Endothelial cell of umbilical vein (primary cell): ENCODE measurements around the gene CLRN3. TPM values are rescaled to one million over a fixed set of nuclear protein-coding genes. Genes with fewer than 3 reads are reported as not detected.

ENCODE experiments used
- BruUV-seq: library from RNA; stranded (reverse); fragments of 400-500 nt; replicated peaks from 2 replicates; lab custom pipeline; 2021; lab: Mats Ljungman, UMichigan
- CTCF ChIA-PET: fragments of 300-600, 350-600 bp; sonication (Branson Sonifier 250); formaldehyde crosslinking; loops from one replicate; lab custom pipeline; 2021; ENCODE audit warnings: antibody characterized with exemption, inconsistent platforms; lab: Charles Lee
- POLR2A ChIA-PET: fragments of 300-600, 350-600 bp; sonication (Branson Sonifier 250); formaldehyde crosslinking; loops from one replicate; lab custom pipeline; 2021; ENCODE audit warnings: antibody characterized with exemption, inconsistent platforms; lab: Charles Lee
- DNase-seq: peaks from one replicate; pipeline ENCODE4 v3.0.0-alpha.2; 2011; ENCODE audit warnings: low read depth, low spot score
- FAIRE-seq: peaks from 2 replicates; lab custom pipeline; 2011; peaks lifted over from hg19 to GRCh38; lab: Jason Lieb, UNC
- H2AFZ ChIP-seq: 2 replicates; pipeline ENCODE4 v1.6.0; 2012; ENCODE audit warnings: low read depth, low read length, control low read depth, inconsistent platforms
- H3K27ac ChIP-seq: 2 replicates; pipeline ENCODE4 v1.5.1; 2011; ENCODE audit warnings: low read depth, mild to moderate bottlenecking, control low read depth, low read length, moderate library complexity; ENCODE audit not compliant: insufficient read depth
- H3K27me3 ChIP-seq, 2 experiments: 2 replicates each; pipeline versions ENCODE4 v1.6.0 to v1.6.1; 2011; ENCODE audit warnings: low read length in 2 of 2, mixed read lengths in 1 of 2; ENCODE audit not compliant: control insufficient read depth in 2 of 2, insufficient read depth in 2 of 2
- H3K36me3 ChIP-seq, 2 experiments: 2 replicates in 1 of 2; 3 replicates in 1 of 2; pipeline ENCODE4 v1.5.1; 2011; ENCODE audit warnings: low read length in 2 of 2, mild to moderate bottlenecking in 1 of 2, moderate library complexity in 1 of 2; ENCODE audit not compliant: control insufficient read depth in 2 of 2, insufficient read depth in 2 of 2; ENCODE audit errors: extremely low read depth in 1 of 2
- H3K4me1 ChIP-seq: 3 replicates; pipeline ENCODE4 v1.5.1; 2011; ENCODE audit warnings: mild to moderate bottlenecking, low read length; ENCODE audit not compliant: control insufficient read depth, insufficient read depth; ENCODE audit errors: extremely low read depth
- H3K4me2 ChIP-seq: 2 replicates; pipeline ENCODE4 v1.6.1; 2011; ENCODE audit warnings: low read length, control low read depth, mixed read lengths; ENCODE audit not compliant: insufficient read depth
- H3K4me3 ChIP-seq, 3 experiments: fragments of 200-600 bp in 1 of 3; sonication (generic), shearing (Covaris generic) in 1 of 3; replicated peaks in 1 of 3; 2 replicates each; pipeline ENCODE4 v1.5.1; 2011 to 2016; ENCODE audit warnings: control low read depth in 3 of 3, low read length in 3 of 3, mild to moderate bottlenecking in 2 of 3, inconsistent platforms in 1 of 3, low read depth in 1 of 3, moderate library complexity in 1 of 3; ENCODE audit not compliant: insufficient read depth in 1 of 3
- H3K79me2 ChIP-seq: 2 replicates; pipeline ENCODE4 v1.6.0; 2012; ENCODE audit warnings: low read length, inconsistent platforms; ENCODE audit not compliant: control insufficient read depth, insufficient read depth
- H3K9ac ChIP-seq: replicated peaks from 2 replicates; pipeline ENCODE3; 2011; ENCODE audit warnings: low read length, control low read depth; ENCODE audit not compliant: insufficient read depth; ENCODE audit errors: extremely low read depth
- H3K9me1 ChIP-seq: replicated peaks from 3 replicates; pipeline ENCODE4 v1.6.0; 2011; ENCODE audit warnings: mild to moderate bottlenecking, low read length; ENCODE audit not compliant: control insufficient read depth, insufficient read depth; ENCODE audit errors: extremely low read depth
- H3K9me3 ChIP-seq: replicated peaks from 2 replicates; pipeline ENCODE4 v1.5.1; 2012; ENCODE audit warnings: low read length, inconsistent platforms; ENCODE audit not compliant: control insufficient read depth, insufficient read depth
- H4K20me1 ChIP-seq: replicated peaks from 2 replicates; pipeline ENCODE3; 2011; ENCODE audit warnings: mild to moderate bottlenecking, low read length; ENCODE audit not compliant: control insufficient read depth, insufficient read depth; ENCODE audit errors: extremely low read depth
- CTCF ChIP-seq, 2 donors: IDR thresholded peaks; 1 replicate in 1 of 2; 2 replicates in 1 of 2; pipeline ENCODE4 v1.5.1; 2011; ENCODE audit warnings: low read length in 2 of 2, mild to moderate bottlenecking in 2 of 2, moderate library complexity in 2 of 2, control low read depth in 1 of 2, inconsistent platforms in 1 of 2, low read depth in 1 of 2; ENCODE audit not compliant: insufficient read depth in 1 of 2; ENCODE audit errors: extremely low read depth in 1 of 2
- EZH2 ChIP-seq: IDR thresholded peaks from 2 replicates; pipeline ENCODE4 v1.6.1; 2012; ENCODE audit warnings: borderline replicate concordance, low read depth, mild to moderate bottlenecking, moderate library complexity, low read length, inconsistent platforms; ENCODE audit not compliant: severe bottlenecking
- FOS ChIP-seq: IDR thresholded peaks from 2 replicates; pipeline ENCODE4 v1.6.1; 2011; ENCODE audit warnings: mild to moderate bottlenecking, low read length, moderate library complexity, borderline replicate concordance; ENCODE audit not compliant: insufficient read depth
- GATA2 ChIP-seq: IDR thresholded peaks from 2 replicates; pipeline ENCODE4 v1.7.0; 2011; ENCODE audit warnings: low read depth, mild to moderate bottlenecking, moderate library complexity, mixed read lengths, low read length; ENCODE audit not compliant: insufficient read length, insufficient read depth
- JUN ChIP-seq: IDR thresholded peaks from 2 replicates; pipeline ENCODE4 v1.6.1; 2011; ENCODE audit warnings: borderline replicate concordance, low read depth; ENCODE audit not compliant: insufficient read length, insufficient read depth
- MAX ChIP-seq: IDR thresholded peaks from 2 replicates; pipeline ENCODE4 v1.6.1; 2011; ENCODE audit not compliant: insufficient read depth, insufficient read length
- MYC ChIP-seq: IDR thresholded peaks from one replicate; pipeline ENCODE4 v1.6.1; 2011; ENCODE audit warnings: mild to moderate bottlenecking, low read depth, low read length
- POLR2A ChIP-seq: IDR thresholded peaks from 2 replicates; pipeline ENCODE4 v1.6.1; 2012; ENCODE audit warnings: low read depth, mild to moderate bottlenecking, control low read depth, low read length
- POLR2AphosphoS5 ChIP-seq: IDR thresholded peaks from 2 replicates; pipeline ENCODE4 v1.6.1; 2012; ENCODE audit warnings: low read depth, mild to moderate bottlenecking, control low read depth, low read length, moderate library complexity; ENCODE audit not compliant: insufficient read depth
- dilution Hi-C: fragments of 300-500 bp; cut with MboI; formaldehyde crosslinking; loops from one replicate; pipeline ENCODE4 v1.15.0; 2019; ENCODE audit warnings: low sequenced_read_pairs; ENCODE audit not compliant: extremely low pct_ligation_motif_present
- intact Hi-C: fragments of 100-400 bp; cut with micrococcal nuclease; formaldehyde crosslinking; loops from one replicate; pipeline ENCODE4 v1.10.0; 2022
- polyA plus RNA-seq, 4 experiments: library from polyadenylated mRNA; depleted of rRNA in 3 of 4; stranded (reverse) in 3 of 4; unstranded in 1 of 4; fragments of >200 nt; gene quantifications; 2 replicates each; pipeline versions ENCODE4 v1.2.1 to v1.2.3, GENCODE V29; 2011 to 2012; ENCODE audit warnings: missing spikeins in 1 of 4
- total RNA-seq: library from RNA; stranded (reverse); gene quantifications from 2 replicates; pipeline ENCODE4 v1.2.3, GENCODE V29; 2021

The CLRN3 gene
- total and polyA plus RNA-seq, 2 donors (not counting 3 experiments of a cell fraction or from before 2014, with no cell fraction given): 0.07 TPM; not detected in 1

- POLR2A ChIA-PET: no interaction called here
- FAIRE-seq: no peak
These were observed 18.8 kb downstream of the CLRN3 start for GRCh38 chr10:127873901-127874470.

More at GRCh38 chr10:127873901-127874470, 18.8 kb downstream of the CLRN3 start:
- H4K20me1 ChIP-seq: no peaks in the 10 kb centered on the region
- dilution Hi-C loops (no loop called here), intact Hi-C loops (no loop called here)
- no TSS peak for BruUV-seq
- no peaks in the 10 kb centered on the region for H3K79me2 ChIP-seq
- no peak overlapping the region for H3K4me2 ChIP-seq
- H3K27ac ChIP-seq: no peak overlapping the region
- CTCF ChIA-PET: interaction anchor here (1.1 to 2.8 kb wide), 2 partner anchors 196 to 277 kb away, joined by 3 to 18 read pairs; no protein-coding TSS in a partner anchor
- no peaks in the 10 kb centered on the region for H3K9me3 ChIP-seq
- no peak overlapping the region for H3K9ac ChIP-seq
- H3K4me3 ChIP-seq: no peak overlapping the region
- no peak for DNase-seq
- peaks cover 5% of the 10 kb centered on the region for H3K4me1 ChIP-seq
- H3K36me3 ChIP-seq: no peaks in the 10 kb centered on the region
- H2AFZ ChIP-seq: no peak overlapping the region
- H3K9me1 ChIP-seq: no peaks in the 10 kb centered on the region
- TF ChIP-seq GATA2 (no peak), MAX (no peak), EZH2 (no peak), POLR2A (no peak), FOS (no peak), MYC (no peak), JUN (no peak), CTCF (IDR thresholded peaks at IDR 0.05; ENCODE audit: extremely low read depth in 1 of 2, insufficient read depth in 1 of 2, low read depth in 1 of 2, low read length in 2 of 2) (no peak), POLR2AphosphoS5 (no peak)
- peaks cover 4 to 11% of the 10 kb centered on the region in 2 experiments for H3K27me3 ChIP-seq
